Esophagus (tissue), 2 donors: ENCODE data around the gene WHAMM. TPM values are rescaled to one million over a fixed set of nuclear protein-coding genes. Genes with fewer than 3 reads are reported as not detected.

Experiments used
- H3K27ac ChIP-seq, 2 donors: one replicate each; pipeline ENCODE4 v1.5.1; 2013; ENCODE audit warnings: low read depth in 2 of 2, mild to moderate bottlenecking in 2 of 2, inconsistent platforms in 1 of 2, low read length in 1 of 2, moderate library complexity in 1 of 2
- H3K27me3 ChIP-seq, 2 donors: one replicate each; pipeline ENCODE4 v1.6.1; 2013; ENCODE audit warnings: low read length in 2 of 2, control low read depth in 1 of 2, mild to moderate bottlenecking in 1 of 2; ENCODE audit not compliant: insufficient read depth in 2 of 2, control insufficient read depth in 1 of 2
- H3K36me3 ChIP-seq, 2 donors: one replicate each; pipeline ENCODE4 v1.6.1; 2013; ENCODE audit warnings: low read length in 1 of 2; ENCODE audit not compliant: control insufficient read depth in 2 of 2, insufficient read depth in 2 of 2
- H3K4me1 ChIP-seq, 2 donors: one replicate each; pipeline ENCODE4 v1.6.1; 2013; ENCODE audit warnings: low read length in 1 of 2; ENCODE audit not compliant: control insufficient read depth in 2 of 2, insufficient read depth in 2 of 2
- H3K4me3 ChIP-seq, 2 donors: one replicate each; pipeline ENCODE4 v1.5.1; 2013; ENCODE audit warnings: low read length in 2 of 2, mild to moderate bottlenecking in 2 of 2, low read depth in 1 of 2, moderate library complexity in 1 of 2
- H3K9me3 ChIP-seq, 2 donors: one replicate each; pipeline ENCODE4 v1.6.1; 2013; ENCODE audit warnings: mild to moderate bottlenecking in 2 of 2, low read depth in 1 of 2, low read length in 1 of 2, moderate library complexity in 1 of 2; ENCODE audit not compliant: control insufficient read depth in 2 of 2, insufficient read depth in 1 of 2
- WGBS, 2 donors: extraction: QIAGEN DNeasy Blood & Tissue Kit; methylation state at CpG; one replicate each; pipeline ENCODE4 v1.1.7; 2013; 5-methylcytosine and 5-hydroxymethylcytosine counted together
- polyA plus RNA-seq, 2 donors: library from polyadenylated mRNA; stranded (reverse); fragments of 200-250 nt; gene quantifications; one replicate each; pipeline ENCODE4 v1.2.3, GENCODE V29; 2013
- donor health status: healthy with polysubstance abuse.
- donor health status: Bipolar disorder and iron deficiency.

The WHAMM gene
- polyA plus RNA-seq, 2 donors = 4.1 to 4.5 TPM

GRCh38 chr15:82774496-82774895, 34.9 kb upstream of the WHAMM start:
- H3K27me3 ChIP-seq = no peaks in the 10 kb centered on the region
- 85 to 87% methylated on average over 7 of the region's 7 CpGs for WGBS, 2 donors

GRCh38 chr15:82778755-82779154, 30.7 kb upstream of the WHAMM start:
- Histone ChIP-seq H3K4me1 (no peaks in the 10 kb centered on the region), H3K4me3 (no peak overlapping the region), H3K9me3 (no peaks in the 10 kb centered on the region), H3K36me3 (no peaks in the 10 kb centered on the region), H3K27me3 (no peaks in the 10 kb centered on the region), H3K27ac (no peak overlapping the region)
- 79 to 86% methylated on average over 3 of the region's 3 CpGs for WGBS, 2 donors

More at GRCh38 chr15:82774496-82774895, 34.9 kb upstream of the WHAMM start:
- Histone ChIP-seq H3K4me3 (no peak overlapping the region), H3K36me3 (no peaks in the 10 kb centered on the region), H3K9me3 (no peaks in the 10 kb centered on the region), H3K4me1 (peaks cover 2 to 4% of the 10 kb centered on the region in 2 donors), H3K27ac (no peak overlapping the region)

- Histone ChIP-seq H3K36me3 (no peaks in the 10 kb centered on the region), H3K27ac (no peak overlapping the region), H3K9me3 (no peaks in the 10 kb centered on the region), H3K27me3 (no peaks in the 10 kb centered on the region), H3K4me1 (no peaks in the 10 kb centered on the region), H3K4me3 (no peak overlapping the region)
- 80 to 82% methylated on average over 4 of the region's 4 CpGs for WGBS, 2 donors
Observed at GRCh38 chr15:82781349-82781748, 28.1 kb upstream of the WHAMM start.

GRCh38 chr15:82788496-82788895, 20.9 kb upstream of the WHAMM start:
- Histone ChIP-seq H3K4me1 (no peaks in the 10 kb centered on the region), H3K9me3 (no peaks in the 10 kb centered on the region), H3K36me3 (no peaks in the 10 kb centered on the region), H3K4me3 (no peak overlapping the region), H3K27ac (no peak overlapping the region), H3K27me3 (no peaks in the 10 kb centered on the region)
- WGBS, 2 donors = 87 to 98% methylated on average over 2 of the region's 2 CpGs

GRCh38 chr15:82789491-82789890, 19.9 kb upstream of the WHAMM start:
- H3K27ac ChIP-seq = no peak overlapping the region
- 75 to 90% methylated on average over 1 of the region's 1 CpG for WGBS, 2 donors
- H3K4me3 ChIP-seq = no peak overlapping the region
- no peaks in the 10 kb centered on the region for H3K9me3 ChIP-seq
- no peaks in the 10 kb centered on the region for H3K36me3 ChIP-seq
- H3K27me3 ChIP-seq = no peaks in the 10 kb centered on the region
- no peaks in the 10 kb centered on the region for H3K4me1 ChIP-seq

- no peak overlapping the region for H3K4me3 ChIP-seq
- no peaks in the 10 kb centered on the region for H3K27me3 ChIP-seq
- H3K36me3 ChIP-seq = no peaks in the 10 kb centered on the region
- no peak overlapping the region for H3K27ac ChIP-seq
- no peaks in the 10 kb centered on the region for H3K4me1 ChIP-seq
- 87 to 94% methylated on average over 11 of the region's 11 CpGs for WGBS, 2 donors
- no peaks in the 10 kb centered on the region for H3K9me3 ChIP-seq
Observed at GRCh38 chr15:82790321-82790720, 19.1 kb upstream of the WHAMM start.

GRCh38 chr15:82792068-82792467, 17.4 kb upstream of the WHAMM start:
- no peak overlapping the region for H3K4me3 ChIP-seq
- H3K4me1 ChIP-seq = no peaks in the 10 kb centered on the region
- WGBS, 2 donors = 33 to 38% methylated on average over 1 of the region's 1 CpG
- H3K9me3 ChIP-seq = no peaks in the 10 kb centered on the region
- H3K27me3 ChIP-seq = no peaks in the 10 kb centered on the region
- no peak overlapping the region for H3K27ac ChIP-seq
- H3K36me3 ChIP-seq = no peaks in the 10 kb centered on the region

- no peak overlapping the region for H3K27ac ChIP-seq
Observed at GRCh38 chr15:82793737-82794136, 15.7 kb upstream of the WHAMM start.

GRCh38 chr15:82798104-82798503, 11.3 kb upstream of the WHAMM start:
- no peaks in the 10 kb centered on the region for H3K36me3 ChIP-seq

More at GRCh38 chr15:82793737-82794136, 15.7 kb upstream of the WHAMM start:
- Histone ChIP-seq H3K27me3 (no peaks in the 10 kb centered on the region), H3K4me1 (no peaks in the 10 kb centered on the region), H3K9me3 (no peaks in the 10 kb centered on the region), H3K36me3 (no peaks in the 10 kb centered on the region), H3K4me3 (no peak overlapping the region)

GRCh38 chr15:82798531-82799166, 10.8 kb upstream of the WHAMM start:
- H3K4me1 ChIP-seq = no peaks in the 10 kb centered on the region
- no peaks in the 10 kb centered on the region for H3K27me3 ChIP-seq
- no peaks in the 10 kb centered on the region for H3K36me3 ChIP-seq
- H3K9me3 ChIP-seq = no peaks in the 10 kb centered on the region
- no peak overlapping the region for H3K4me3 ChIP-seq
- no peak overlapping the region for H3K27ac ChIP-seq
- WGBS, 2 donors = 71 to 86% methylated on average over 5 of the region's 5 CpGs

More at GRCh38 chr15:82798104-82798503, 11.3 kb upstream of the WHAMM start:
- no peaks in the 10 kb centered on the region for H3K27me3 ChIP-seq
- no peaks in the 10 kb centered on the region for H3K4me1 ChIP-seq
- H3K9me3 ChIP-seq = no peaks in the 10 kb centered on the region
- no peak overlapping the region for H3K4me3 ChIP-seq
- WGBS, 2 donors = 77 to 79% methylated on average over 4 of the region's 4 CpGs
- H3K27ac ChIP-seq = no peak overlapping the region
